K562 treated with DMSO at 1 percent for 12 hours (cell line): ENCODE results near the gene SHOC2. TPM values are rescaled to one million over a fixed set of nuclear protein-coding genes. Genes with fewer than 3 reads are reported as not detected.

Experiments
- total RNA-seq: library from RNA; unstranded; fragments of 300-600 nt; gene quantifications from 2 replicates; pipeline ENCODE4 v1.2.3, GENCODE V29; 2022; ENCODE audit not compliant: insufficient read depth

The SHOC2 gene
- 5.3 and 15.4 TPM in 2 replicates for total RNA-seq

GRCh38 chr10:110919349-110919931 lies at the start of gene SHOC2:
SHOC2 (plus strand) TSS chr10:110919604; CDS start chr10:110964359, 44,755 bp downstream.

GRCh38 chr10:110871298-110872084 lies 47.9 kb upstream of the SHOC2 start, which contains the start of gene PDCD4:
PDCD4 (plus strand) TSS chr10:110871928; CDS start chr10:110876028, 4,100 bp downstream.

GRCh38 chr10:110918643-110919348 lies 608 bp upstream of the SHOC2 start, which contains the start of gene BBIP1:
BBIP1 (minus strand) TSS chr10:110919180; CDS start chr10:110918157, 1,023 bp downstream.

Other genes with a start within 250 kb of the SHOC2 start
- gene PDCD4, start 47.7 kb upstream of the SHOC2 start, total RNA-seq = 12.2 and 44.1 TPM in 2 replicates
- 10.1 and 13.1 TPM in 2 replicates for gene BBIP1, start 424 bp upstream of the SHOC2 start, total RNA-seq
- not detected in 2 replicates for gene ADRA2A, start 157.4 kb downstream of the SHOC2 start, total RNA-seq